ENCODE data around the gene PCNA.
"Not testable (repeated sequence)": the region's sequence is repeated elsewhere in the genome, so short reads cannot be mapped to it uniquely, and the experiment has no call there.

The PCNA gene

DNA sequence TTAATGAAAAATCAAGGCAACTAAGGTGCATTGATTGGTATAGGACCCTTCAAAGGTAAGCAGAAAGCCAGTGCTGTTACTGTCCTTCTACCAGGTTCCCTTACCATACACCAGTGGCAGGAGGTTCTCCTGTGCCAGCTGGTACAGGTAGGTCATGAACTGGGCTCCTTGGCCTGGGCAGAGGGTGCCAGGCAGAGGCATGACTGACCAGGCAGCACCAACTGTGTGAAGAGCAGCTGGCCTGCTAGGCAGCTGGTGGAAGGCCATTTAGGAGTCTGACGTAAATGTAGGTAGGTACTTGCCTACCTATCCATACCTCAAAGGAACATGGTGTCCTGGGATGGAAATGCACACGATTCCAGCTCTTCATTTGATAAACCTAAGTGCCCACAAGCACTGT is 23.3 kb downstream of the PCNA start:
- DNase-seq (ENCODE audit: low read depth), result no peak

- no peak for DNase-seq (ENCODE audit: low read depth)
These were observed 23.8 kb downstream of the PCNA start for GRCh38 chr20:5095931-5096330.

DNA sequence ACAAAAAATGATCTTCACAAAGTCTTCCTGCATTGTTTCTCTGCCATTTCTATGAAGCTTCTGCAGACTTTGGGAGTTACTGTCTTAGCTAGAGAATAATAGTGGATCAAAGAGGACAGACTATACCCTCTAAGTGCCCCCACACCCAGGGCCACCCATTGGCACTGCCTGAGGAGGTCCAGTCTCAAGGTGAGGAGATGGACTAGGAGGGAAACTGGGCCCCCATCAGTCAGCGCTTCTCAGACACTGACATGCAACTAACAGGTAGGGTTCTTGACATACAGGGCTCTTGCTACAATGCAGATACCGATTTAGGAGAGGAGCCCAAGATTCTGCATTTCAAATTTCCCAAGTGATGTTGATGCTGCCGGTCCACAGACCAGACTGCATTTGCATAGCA is 24.3 kb downstream of the PCNA start:
- no peak for DNase-seq (ENCODE audit: low read depth)

DNA sequence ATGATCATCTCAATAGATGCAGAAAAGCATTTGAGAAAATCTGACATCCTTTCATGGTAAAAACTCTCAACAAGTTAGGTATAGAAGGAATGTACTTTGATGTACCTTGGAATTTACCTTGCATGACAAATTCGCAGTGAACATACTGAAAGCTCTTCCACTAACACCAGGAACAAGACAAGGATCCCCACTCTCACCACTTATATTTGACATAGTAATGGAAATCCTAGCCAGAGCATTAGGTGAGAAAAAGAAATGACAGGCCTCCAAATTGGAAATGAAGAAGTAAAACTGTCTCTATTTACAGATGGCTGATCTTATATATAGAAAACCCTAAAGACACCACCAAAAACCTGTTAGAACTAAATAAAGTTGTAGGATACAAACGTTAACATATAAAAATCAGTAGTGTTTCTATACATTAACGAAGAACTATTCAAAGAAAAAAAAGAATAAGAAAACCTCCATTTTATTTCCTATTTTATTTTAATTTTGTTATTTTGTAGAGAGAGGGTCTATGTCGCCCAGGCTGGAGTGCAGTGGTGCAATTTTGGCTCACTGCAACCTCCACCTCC is 26.9 kb downstream of the PCNA start:
- DNase-seq (ENCODE audit: low read depth), result no peak

GRCh38 chr20:5091902-5092301 is 27.9 kb downstream of the PCNA start:
- no peak for DNase-seq (ENCODE audit: low read depth)

DNA sequence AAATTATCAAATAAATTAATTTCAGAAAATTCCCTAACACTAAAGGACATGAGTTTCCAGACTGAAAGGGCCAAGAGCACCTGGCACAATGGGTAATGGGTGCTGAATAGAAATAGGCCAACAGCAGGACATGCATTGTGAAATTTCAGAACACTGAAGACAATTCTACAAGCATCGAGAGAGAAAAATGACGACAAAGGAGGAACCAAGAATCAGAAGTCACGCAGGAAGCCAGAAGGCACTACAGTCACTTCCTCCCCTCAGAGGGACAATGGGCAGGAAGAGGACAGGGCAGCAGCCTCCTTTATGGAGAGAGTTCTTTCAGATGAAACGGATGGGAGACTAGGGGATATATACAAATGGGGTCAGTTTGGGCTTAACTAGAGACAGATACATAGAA is 29.6 kb downstream of the PCNA start:
- DNase-seq (ENCODE audit: low read depth), result no peak

DNA sequence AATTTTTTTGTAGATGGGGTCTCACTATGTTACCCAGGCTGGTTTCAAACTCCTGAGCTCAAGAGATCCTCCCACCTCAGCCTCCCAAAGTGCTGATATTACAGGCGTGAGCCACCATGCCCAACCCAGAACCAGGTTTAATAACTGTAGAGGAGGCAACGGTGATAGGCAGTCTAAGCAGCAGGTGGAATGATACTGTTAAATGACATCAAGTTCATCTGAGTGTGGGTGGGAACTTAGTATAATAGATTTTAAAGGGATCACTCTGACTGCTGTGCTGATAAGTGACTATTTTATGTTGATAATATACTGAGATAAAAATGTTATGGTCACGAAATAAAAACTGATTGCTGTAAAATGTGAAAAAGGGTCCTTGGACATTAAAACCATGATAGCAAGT is 31.1 kb downstream of the PCNA start:
- DNase-seq (ENCODE audit: low read depth), result no peak

GRCh38 chr20:5085380-5085779 is 34.4 kb downstream of the PCNA start:
- no peak for DNase-seq (ENCODE audit: low read depth)

GRCh38 chr20:5080384-5080877 is 39.3 kb downstream of the PCNA start:
- no peak for DNase-seq (ENCODE audit: low read depth)

DNA sequence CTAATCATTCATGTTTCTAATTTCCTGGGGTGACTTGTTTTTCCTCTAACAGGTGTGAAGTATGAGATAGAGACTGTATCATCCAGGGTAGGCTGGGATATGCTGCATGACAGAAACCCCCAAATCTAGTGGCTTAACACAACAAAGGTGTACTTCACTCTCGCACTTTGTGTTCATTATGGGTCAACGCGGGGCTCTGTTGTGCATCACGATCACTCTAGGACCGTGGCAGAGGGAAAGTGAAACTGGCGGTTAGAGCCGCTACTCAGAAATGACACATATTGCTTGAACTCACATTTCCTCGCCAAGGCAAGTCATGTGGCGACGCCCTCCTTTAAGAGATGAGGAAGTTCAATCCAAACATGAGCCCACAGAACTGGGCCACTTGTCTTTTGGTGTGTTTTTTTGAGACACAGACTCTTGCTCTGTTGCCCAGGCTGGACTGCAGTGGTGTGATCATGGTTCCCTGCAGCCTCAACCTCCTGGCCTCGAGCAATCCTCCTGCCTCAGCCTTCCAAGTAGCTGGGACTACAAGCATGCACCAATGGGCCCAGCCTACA is 41.3 kb downstream of the PCNA start:
- peak; percentile 45 for DNase-seq (ENCODE audit: low read depth)

GRCh38 chr20:5077761-5078387 is 41.9 kb downstream of the PCNA start:
- no peak for DNase-seq (ENCODE audit: low read depth)

GRCh38 chr20:5076913-5077312 is 42.8 kb downstream of the PCNA start:
- not testable (repeated sequence) for DNase-seq (ENCODE audit: low read depth)

- no peak for DNase-seq (ENCODE audit: low read depth)
These were observed 45.5 kb downstream of the PCNA start for GRCh38 chr20:5074232-5074674.

- no peak for DNase-seq (ENCODE audit: low read depth)
These were observed 46.0 kb downstream of the PCNA start for GRCh38 chr20:5073660-5074231.

GRCh38 chr20:5072756-5073659 is 46.8 kb downstream of the PCNA start:
- no peak for DNase-seq (ENCODE audit: low read depth)

DNA sequence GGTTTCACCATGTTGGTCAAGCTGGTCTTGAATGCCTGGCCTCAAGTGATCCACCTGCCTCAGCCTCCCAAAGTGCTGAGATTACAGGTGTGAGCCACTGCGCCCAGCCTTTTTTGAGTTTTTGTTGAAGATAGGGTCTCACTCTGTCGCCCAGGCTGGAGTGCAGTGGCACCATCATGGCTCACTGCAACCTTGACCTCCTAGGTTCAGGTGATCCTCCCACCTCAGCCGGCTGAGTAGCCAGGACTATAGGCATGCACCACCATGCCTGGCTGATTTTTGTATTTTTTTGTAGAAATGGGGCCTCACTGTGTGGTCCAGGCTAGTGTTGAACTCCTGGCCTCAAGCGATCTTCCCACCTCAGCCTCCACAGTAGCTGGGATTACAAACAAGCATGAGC is 47.8 kb downstream of the PCNA start:
- DNase-seq (ENCODE audit: low read depth), result not testable (repeated sequence)

DNA sequence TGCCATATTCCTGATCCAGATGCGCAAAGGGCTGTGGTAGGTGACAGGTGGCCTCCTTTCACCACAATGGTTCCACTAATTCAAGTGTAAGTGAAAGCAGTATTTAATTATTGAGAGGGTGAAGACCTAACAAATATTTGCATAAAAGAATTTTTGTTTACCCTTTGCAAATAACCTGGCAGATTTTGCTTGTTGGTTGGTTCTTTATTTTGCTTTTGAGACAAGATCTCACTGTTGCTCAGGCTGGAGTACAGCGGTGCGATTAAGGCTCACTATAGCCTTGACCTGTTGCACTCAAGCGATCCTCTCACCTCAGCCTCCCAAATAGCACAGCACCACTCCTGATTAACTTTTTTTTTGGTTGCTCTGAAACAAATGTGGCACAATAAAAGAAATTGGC is 49.2 kb downstream of the PCNA start:
- no peak for DNase-seq (ENCODE audit: low read depth)

GRCh38 chr20:5070081-5070480 is 49.7 kb downstream of the PCNA start:
- DNase-seq (ENCODE audit: low read depth), result no peak

- DNase-seq (ENCODE audit: low read depth), result no peak
These were observed 50.5 kb downstream of the PCNA start for GRCh38 chr20:5069141-5069806.

- no peak for DNase-seq (ENCODE audit: low read depth)
These were observed 51.7 kb downstream of the PCNA start for GRCh38 chr20:5067877-5068645.

DNA sequence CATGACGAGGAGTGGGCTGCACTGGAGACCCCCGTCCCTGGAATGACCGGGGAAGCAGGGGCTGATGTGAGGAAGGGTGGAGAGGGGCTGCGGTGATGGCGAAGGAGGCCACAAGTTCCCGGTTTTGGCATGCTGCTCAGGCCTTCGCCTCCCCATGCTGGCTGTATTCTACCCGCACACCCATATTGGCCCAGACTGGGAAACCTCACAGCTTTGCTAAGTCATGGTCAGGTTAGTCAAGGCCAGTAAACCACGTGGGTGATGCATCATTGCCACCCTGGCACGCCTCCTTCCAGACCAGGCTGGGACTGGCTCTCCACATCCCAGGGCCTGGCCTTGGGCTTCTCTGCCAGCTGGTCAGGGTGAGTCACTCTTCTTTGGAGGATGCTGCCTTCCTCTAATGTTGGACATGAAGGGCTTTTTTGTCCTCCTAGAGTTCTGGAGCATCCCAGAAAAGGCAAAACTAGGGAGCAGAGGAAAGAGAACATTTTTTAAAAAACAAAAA is 53.8 kb downstream of the PCNA start:
- no peak for DNase-seq (ENCODE audit: low read depth)

Measured in stimulated activated CD8-positive, alpha-beta memory T cell treated with anti-CD3 and anti-CD28 coated beads, Interleukin-15, amount 100 ng/mL, for 1 hour (primary cell).